IPS DF 4.7 (cell line): ENCODE data around the gene CCT3.
"Not testable (repeated sequence)": the region's sequence is repeated elsewhere in the genome, so short reads cannot be mapped to it uniquely, and the experiment has no call there.

ENCODE experiments used
- DNase-seq: peaks from one replicate; pipeline ENCODE4 v3.0.0-alpha.2; 2013; ENCODE audit warnings: low spot score; ENCODE audit errors: extremely low read depth

Gene CCT3

DNA sequence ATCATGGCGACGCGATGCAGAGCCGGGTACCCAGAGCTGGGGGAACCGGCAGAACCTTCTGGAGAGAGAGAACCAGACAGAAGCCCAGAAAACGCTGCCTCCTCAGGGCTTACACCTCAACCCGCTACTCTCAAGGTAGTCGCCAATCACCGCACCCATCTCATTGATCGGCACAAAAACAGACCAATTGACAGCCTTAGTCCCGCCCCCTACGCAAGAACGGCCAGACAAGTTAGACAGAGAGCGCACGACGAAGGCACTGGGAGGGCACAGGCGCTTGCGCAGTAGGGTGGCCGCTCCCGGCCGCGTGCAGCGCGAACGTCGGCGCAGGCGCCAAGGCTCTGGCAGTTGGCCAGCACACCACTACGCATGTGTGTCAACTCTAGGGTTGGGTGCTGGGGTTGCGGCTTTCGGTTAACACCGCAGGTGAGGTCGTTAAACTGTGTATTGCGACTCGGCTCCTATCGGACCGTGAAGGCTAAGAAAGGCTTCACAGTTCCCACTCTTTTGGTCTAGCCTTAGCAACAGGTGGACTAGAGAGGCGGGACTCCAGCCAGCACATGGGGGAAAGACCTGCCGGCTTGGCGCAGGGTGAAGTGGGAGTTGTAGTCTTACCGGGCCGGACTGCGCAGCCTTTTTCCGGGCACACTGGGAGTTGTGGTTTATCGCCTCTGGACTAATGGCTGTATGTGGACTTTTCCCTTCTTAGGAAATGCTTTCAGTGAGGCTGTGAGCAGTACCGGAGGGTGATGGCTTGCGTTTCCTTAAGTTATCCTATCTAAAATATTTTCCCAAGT, at the start of gene CCT3, which contains the start of gene TSACC:
TSS of gene CCT3 (minus strand) at position 113 of the 797 bp plus-strand sequence. CDS start at position 5, 108 bp downstream.
TSS of gene TSACC (plus strand) at position 347 of the 797 bp plus-strand sequence. CDS start 1,232 bp downstream, outside the sequence.
- peak; percentile 100 for DNase-seq

DNA sequence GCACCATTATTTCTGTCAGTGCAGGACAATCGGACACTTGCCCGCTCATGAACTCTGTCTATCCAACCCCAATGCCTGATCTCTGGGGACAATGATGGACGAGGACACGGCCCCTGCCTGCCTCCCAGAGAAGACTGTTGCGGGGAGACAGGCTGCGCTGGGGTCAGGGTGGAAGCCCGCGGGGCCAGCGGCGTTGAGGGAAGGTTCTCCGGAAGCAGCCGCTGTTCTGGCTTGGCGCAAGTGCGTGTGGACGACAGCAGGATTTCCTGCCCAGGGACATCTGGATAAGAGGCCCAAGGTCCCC, 49.7 kb upstream of the CCT3 start:
- DNase-seq = no peak

DNA sequence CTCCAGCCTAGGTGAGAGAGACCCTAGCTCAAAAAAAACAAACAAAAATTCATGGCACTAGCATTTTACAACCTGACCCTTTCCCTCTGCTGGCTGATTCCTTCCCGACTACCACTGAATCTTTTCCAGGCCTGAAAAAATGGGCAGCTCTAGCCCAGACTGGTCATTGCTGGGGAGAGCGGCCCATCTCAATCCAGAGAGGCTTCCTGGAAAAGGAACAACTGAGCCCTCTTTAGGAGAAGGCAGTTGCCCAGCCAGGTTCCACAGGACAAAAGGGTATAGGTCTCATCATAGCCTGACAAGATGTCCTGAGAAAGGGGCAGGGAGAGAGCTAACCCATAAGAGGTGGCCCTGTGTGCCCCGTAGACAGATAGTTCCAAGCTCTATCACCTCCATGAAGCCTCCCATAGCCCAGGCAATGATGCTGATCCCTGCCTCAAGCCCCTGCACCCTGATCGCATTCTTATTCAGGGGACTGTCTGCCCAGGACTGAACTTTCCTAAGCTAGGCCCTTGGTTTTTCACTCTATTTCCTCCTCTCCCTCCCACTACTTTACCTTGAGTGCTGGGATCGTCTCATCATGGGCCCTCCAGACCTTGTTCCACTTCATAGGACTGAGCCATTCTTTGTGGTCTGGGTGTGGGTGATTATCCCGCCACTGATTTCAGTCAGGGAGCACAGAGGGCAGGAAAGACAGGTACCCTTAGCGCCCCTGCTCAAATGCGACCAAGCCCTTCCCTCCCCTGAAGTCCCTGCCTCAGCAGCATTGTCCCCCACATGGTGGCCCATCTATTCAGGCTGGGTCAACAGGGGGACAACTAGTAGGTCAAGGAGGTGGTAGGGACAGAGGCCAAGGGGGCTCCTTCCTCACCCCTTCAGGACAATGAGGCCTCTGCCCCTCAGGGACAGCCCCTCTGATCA, 49.1 kb upstream of the CCT3 start:
- DNase-seq = no peak

GRCh38 chr1:156386134-156386901, 48.2 kb upstream of the CCT3 start:
- no peak for DNase-seq

DNA sequence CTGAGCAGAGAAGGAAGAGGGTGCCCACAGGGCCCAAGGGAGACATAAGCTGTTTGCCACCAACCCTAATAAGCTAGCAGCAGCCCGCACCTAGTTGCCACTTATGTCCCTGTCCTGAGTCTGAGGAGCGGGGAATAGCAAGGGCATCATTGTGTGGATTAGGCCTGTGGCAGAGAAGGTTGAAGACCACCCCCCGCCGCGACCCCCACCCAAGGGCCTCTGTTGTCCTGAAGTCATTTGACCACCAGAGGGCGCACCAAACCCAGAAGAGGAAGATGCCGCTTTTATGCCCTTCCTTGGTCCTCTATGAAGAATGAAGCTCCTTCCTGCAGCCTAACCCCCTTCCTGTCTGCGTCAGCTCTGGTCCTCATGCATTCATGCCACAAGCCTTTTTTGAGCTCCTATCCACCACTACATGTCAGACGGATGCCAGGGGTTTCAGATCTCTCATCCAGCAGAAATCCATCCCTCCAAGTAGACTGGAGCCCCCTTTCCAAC, 47.5 kb upstream of the CCT3 start:
- peak; percentile 36 for DNase-seq

DNA sequence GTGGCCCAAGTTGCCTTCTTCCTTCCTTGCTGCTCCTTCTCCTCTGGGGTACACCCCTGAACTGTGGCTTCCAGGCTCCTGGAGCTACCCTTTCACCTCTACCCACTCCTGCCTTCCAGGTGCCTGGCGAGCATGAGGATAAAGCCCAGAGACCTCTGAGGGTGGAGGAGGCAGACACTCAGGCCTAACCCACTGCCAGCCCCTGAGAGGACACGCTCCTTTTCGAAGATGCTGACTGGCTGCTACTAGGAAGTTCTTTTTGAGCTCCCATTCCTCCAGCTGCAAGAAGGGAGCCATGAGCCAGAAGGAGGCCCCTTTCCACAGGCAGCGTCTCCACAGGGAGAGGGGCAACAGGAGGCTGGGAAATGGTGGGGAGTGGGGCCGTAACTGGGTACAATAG, 46.6 kb upstream of the CCT3 start:
- DNase-seq = no peak

GRCh38 chr1:156384007-156384406, 45.9 kb upstream of the CCT3 start:
- DNase-seq = no peak

GRCh38 chr1:156383023-156383422, 44.9 kb upstream of the CCT3 start:
- peak; percentile 44 for DNase-seq

- DNase-seq = no peak
Measured at GRCh38 chr1:156382561-156382960, 44.5 kb upstream of the CCT3 start.

DNA sequence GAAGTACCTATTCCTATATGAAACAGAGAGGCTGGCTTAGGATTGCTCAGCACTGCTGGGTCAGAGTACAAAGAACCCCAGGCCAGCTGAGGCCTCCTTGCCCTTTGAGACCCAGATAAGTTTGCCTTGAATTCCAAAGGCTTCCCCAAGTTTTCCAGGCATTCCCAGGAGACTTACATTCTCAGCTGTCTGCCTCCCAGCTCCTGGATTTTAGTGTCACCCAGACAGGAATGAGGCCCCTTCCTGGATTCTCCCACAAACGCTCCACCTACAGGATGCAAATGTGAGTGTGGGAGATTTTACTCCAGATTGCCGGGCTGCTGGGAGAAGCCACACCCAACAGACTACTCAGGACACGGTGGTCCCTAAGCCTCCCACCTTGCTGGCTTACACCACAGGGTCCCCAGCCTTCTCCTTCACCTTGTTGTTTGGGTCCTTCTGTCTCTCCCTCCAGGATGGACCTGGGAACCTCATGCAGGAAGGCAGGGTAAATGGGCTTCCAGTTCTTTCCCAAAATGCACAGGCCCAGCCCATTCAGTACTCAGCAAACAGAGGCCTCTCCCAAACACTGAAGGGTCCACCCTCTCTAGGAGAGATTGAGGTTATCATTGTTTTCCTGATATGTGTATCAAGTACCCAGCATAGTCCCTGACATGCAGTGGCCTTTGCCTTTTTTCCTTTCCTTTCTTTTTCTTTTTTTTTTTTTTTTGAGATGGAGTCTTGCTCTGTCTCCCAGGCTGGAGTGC, 41.5 kb upstream of the CCT3 start:
- DNase-seq = no peak

DNA sequence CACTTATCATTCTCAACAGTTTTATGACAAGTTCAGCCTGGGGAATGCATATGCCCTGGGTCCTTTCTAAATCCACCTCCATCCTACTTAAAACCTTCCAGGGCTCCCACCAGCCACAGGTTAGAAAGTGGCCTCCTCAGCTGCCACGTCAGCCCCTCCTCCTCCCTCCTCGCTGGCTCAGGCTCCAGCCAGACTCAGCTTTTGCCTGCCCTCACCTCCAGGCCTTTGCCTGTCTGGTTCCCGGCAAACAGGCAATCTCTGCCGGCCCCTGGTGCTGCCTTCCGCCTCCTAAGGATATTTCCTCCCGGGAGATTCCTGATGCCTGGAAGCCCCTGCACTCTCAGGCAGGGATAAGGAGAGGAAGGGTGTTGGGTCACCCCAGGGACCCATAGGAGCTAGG, 40.5 kb upstream of the CCT3 start:
- DNase-seq = no peak

DNA sequence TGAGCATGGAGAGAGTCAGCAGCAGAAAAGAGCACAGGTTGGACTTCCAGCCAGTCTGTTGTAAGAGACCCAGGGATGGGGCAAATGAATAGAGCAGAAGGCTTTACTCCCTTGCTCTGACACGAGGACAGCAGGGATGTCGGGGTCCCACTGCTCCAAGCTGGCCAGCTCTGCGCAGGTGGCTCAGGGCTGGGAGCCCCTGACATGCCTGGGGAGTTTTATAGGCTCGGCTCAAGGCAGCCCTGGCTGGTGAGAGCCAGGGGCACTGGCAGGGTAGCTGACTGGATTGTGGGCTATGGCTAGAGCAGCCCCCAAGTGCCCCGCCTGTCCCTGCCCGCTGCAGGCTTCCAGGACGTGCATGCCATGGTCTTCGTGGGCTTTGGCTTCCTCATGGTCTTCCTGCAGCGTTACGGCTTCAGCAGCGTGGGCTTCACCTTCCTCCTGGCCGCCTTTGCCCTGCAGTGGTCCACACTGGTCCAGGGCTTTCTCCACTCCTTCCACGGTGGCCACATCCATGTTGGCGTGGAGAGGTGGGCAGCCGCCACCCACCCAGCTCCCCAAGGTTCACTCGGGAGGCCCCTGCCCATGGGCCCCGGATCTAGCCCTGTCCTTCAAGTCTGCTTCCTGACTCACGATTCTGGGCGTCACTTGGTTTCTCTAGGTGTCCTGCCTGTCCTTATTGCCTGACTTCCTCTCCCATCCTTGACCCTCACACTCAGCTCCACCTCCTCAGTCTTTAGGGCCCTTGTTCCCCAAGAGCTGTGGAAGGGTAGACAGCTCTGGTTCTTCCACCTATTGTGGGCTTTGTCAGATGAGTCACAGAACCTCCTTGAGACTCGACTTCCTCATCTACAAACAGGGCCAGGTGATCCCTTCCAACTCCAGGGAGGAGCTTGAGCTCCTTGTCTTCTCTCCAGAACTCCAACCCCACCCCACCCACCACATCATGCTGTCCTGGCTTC, 39.1 kb upstream of the CCT3 start:
- no peak for DNase-seq

DNA sequence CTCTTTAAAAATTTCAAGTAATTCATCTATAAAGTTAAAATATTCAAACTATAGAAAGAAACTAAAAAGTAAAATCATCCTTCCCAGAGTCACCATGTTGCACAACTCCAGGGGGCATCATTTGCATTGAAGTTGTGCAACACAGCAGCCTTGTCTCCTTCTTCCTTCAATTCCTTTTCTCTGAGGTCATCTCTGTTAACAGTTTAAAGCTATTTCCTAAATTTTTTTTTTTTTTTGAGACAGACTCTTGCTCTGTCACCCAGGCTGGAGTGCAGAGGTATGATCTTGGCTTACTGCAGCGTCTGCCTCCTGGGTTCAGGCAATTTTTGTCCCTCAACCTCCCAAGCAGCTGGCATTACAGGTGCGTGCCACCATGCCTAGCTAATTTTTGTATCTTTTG, 38.1 kb upstream of the CCT3 start:
- DNase-seq = no peak

DNA sequence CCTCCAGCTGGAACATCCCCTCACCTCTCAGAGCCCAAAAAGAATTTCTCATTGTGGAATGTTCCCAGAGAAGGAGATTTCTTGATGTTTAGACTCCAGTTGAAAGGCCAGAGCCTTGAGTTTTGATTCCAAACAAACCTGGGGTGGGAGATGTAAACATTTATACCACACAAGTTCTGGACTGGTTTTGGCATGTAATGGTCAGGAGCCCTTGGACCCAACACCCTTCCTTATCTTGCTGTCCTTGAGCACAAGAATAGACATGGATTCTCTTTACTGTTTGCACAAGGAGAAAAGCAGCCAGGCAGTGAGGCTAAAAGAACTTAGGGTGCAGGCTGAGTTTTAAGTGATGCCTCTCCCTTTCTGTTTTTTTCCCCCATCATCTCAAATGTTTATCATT, 35.5 kb upstream of the CCT3 start:
- no peak for DNase-seq

DNA sequence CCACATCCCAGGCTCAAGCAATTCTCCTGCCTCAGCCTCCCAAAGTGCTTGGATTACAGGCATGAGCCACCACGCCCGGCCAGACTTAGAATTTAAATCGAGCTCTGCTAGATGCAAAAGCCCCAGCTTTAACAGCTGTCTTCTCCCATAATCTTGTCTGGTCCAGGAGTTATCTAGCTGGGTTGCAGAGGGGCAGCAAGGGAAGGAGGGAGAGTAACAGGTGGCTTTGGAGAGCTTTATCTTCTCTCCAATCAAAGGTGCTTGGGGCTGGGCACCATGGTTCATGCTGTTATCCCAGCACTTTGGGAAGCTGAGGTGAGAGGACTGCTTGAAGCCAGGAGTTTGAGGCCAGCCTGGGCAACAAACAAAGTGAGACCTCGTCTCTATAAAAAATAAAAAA, 34.8 kb upstream of the CCT3 start:
- DNase-seq = no peak

- no peak for DNase-seq
Measured at GRCh38 chr1:156372265-156372586, 34.1 kb upstream of the CCT3 start.

DNA sequence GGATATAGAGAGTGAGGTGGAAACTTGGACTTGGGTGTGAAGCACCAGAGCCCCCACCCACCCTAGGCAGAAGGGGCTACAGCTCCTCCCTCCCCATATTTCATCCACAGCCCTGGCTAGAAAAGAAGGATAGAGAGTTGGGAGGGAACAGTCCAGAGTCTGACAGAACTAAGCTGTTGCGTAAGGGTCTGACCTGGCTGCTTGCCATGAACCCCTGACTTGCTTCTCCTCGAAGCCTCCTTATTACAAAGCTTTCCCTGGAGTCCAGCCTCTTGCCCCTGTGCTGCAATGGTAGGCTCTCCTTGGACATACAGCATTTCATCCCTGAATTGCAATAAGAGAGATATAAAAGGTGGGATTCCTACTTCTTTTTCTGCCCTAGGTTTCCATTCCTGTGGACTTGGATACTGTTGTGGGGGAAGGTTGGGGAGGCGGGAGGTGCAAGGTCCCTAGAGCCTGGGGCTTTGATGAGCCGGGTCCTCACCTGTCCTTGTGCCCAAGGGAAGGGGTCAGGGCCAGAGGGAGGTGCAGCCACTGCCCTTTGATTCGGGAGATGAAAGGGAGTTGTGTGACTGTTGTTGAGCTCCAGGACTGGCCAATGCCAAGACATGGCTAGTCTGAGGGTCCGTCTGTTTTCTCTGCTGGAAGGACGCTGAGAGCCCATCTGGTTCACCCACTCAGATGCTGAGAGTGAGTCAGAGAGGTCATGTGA, 33.6 kb upstream of the CCT3 start:
- DNase-seq = no peak

DNA sequence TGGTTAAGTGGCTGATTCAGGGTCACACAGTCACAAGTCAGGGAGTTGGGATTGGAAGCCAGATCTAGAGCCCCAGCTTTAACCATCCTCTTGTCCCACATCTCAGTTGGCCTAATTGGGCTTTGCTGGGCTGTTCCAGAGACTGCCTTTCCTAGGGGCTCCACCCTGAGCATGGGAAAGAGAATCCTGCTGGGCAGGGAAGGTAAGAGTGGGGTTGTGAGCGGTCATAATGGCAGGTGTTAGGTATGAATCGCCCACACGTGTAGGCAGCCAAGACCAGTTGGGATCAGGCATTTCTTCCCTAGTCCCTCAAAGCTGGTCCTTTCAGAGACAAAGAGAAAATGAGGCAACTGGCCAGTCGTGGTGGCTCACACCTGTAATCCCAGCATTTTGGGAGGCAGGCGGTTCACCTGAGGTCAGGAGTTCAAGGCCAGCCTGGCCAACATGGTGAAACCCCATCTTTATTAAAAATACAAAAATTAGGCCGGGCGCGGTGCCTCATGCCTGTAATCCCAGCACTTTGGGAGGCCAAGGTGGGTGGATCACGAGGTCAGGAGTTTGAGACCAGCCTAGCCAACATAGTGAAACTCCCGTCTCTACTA, 31.7 kb upstream of the CCT3 start:
- not testable (repeated sequence) for DNase-seq
